OCI-LY7 (cell line): ENCODE data around the gene CMIP. TPM values are rescaled to one million over a fixed set of nuclear protein-coding genes. Genes with fewer than 3 reads are reported as not detected.

ENCODE experiments used
- BruUV-seq: library from RNA; stranded (reverse); fragments of 400-500 nt; replicated peaks from 2 replicates; lab custom pipeline; 2021; lab: Mats Ljungman, UMichigan
- CTCF ChIA-PET: fragments of 300-600 bp; sonication (Branson Sonifier 250); formaldehyde crosslinking; loops from one replicate; lab custom pipeline; 2022; ENCODE audit warnings: antibody characterized with exemption; ENCODE audit not compliant: unreplicated experiment; lab: Charles Lee
- POLR2A ChIA-PET: fragments of 300-600 bp; sonication (Branson Sonifier 250); formaldehyde crosslinking; loops from one replicate; lab custom pipeline; 2022; ENCODE audit warnings: antibody characterized with exemption; lab: Charles Lee
- DNase-seq: peaks from one replicate; pipeline ENCODE4 v3.0.0-alpha.2; 2015; ENCODE audit warnings: low spot score
- H2AFZ ChIP-seq: fragments of 200-600 bp; sonication (generic), shearing (Covaris generic); 2 replicates; pipeline ENCODE4 v1.6.1; 2014; ENCODE audit warnings: mild to moderate bottlenecking, antibody characterized with exemption, low read length, moderate library complexity
- H3K27ac ChIP-seq: fragments of 200-600 bp; sonication (generic); 2 replicates; pipeline ENCODE4 v1.5.1; 2014; ENCODE audit warnings: mixed run types, low read depth, mild to moderate bottlenecking, moderate library complexity, low read length, inconsistent platforms; ENCODE audit not compliant: poor library complexity, severe bottlenecking
- H3K36me3 ChIP-seq: fragments of 200-600 bp; sonication (generic); 2 replicates; pipeline ENCODE4 v1.6.1; 2014; ENCODE audit warnings: mild to moderate bottlenecking, antibody characterized with exemption, low read length, moderate library complexity, mixed read lengths; ENCODE audit not compliant: insufficient read depth
- H3K4me1 ChIP-seq: fragments of 200-600 bp; sonication (generic); 2 replicates; pipeline ENCODE4 v1.5.1; 2014; ENCODE audit warnings: mild to moderate bottlenecking, low read length; ENCODE audit not compliant: insufficient read depth, poor library complexity, severe bottlenecking
- H3K4me2 ChIP-seq: fragments of 200-600 bp; sonication (generic); 2 replicates; pipeline ENCODE4 v1.6.1; 2014; ENCODE audit warnings: mild to moderate bottlenecking, low read length
- H3K4me3 ChIP-seq: fragments of 200-600 bp; sonication (generic); 2 replicates; pipeline ENCODE4 v1.5.1; 2014; ENCODE audit warnings: mild to moderate bottlenecking, low read depth, low read length; ENCODE audit not compliant: poor library complexity, severe bottlenecking
- H3K79me2 ChIP-seq: fragments of 200-600 bp; sonication (generic); 2 replicates; pipeline ENCODE4 v1.6.1; 2016; ENCODE audit warnings: low read depth, mild to moderate bottlenecking, low read length, moderate library complexity, mixed read lengths; ENCODE audit not compliant: insufficient read depth
- H3K9me2 ChIP-seq: fragments of 200-600 bp; sonication (generic); 2 replicates; pipeline ENCODE4 v1.6.1; 2016; ENCODE audit warnings: mild to moderate bottlenecking, low read length, mixed read lengths; ENCODE audit not compliant: insufficient read depth
- H3K9me3 ChIP-seq: fragments of 200-600 bp; sonication (generic); 2 replicates; pipeline ENCODE4 v1.6.1; 2014; ENCODE audit warnings: mild to moderate bottlenecking, mixed run types, low read length, mixed read lengths
- H4K20me1 ChIP-seq: fragments of 200-600 bp; sonication (generic); 2 replicates; pipeline ENCODE4 v1.6.1; 2014; ENCODE audit warnings: mild to moderate bottlenecking, antibody characterized with exemption, low read length, moderate library complexity, mixed read lengths; ENCODE audit not compliant: insufficient read depth
- CTCF ChIP-seq: fragments of 200-600 bp; sonication (generic); conservative IDR thresholded peaks from 2 replicates; pipeline ENCODE4 v1.5.1; 2014; ENCODE audit warnings: mild to moderate bottlenecking, antibody characterized with exemption, low read length, moderate library complexity, mixed read lengths
- EZH2phosphoT487 ChIP-seq: fragments of 200-600 bp; sonication (generic); IDR thresholded peaks from 2 replicates; pipeline ENCODE4 v1.6.1; 2018; ENCODE audit warnings: low read depth, borderline replicate concordance, mild to moderate bottlenecking, mixed run types, antibody characterized with exemption, low read length, moderate library complexity, mixed read lengths
- intact Hi-C: fragments of 100-400 bp; cut with micrococcal nuclease; formaldehyde crosslinking; loops from one replicate; pipeline ENCODE4 v1.10.0; 2022; ENCODE audit not compliant: unreplicated experiment
- total RNA-seq, 2 experiments: library from RNA; depleted of rRNA in 1 of 2; stranded (reverse); fragments of >200 nt in 1 of 2; shearing (Covaris generic) in 1 of 2; gene quantifications; 2 replicates each; pipeline ENCODE4 v1.2.3, GENCODE V29; 2014 to 2022

Gene CMIP
- total RNA-seq, 2 experiments from 2014 or later: 15.4 to 70.3 TPM

- no peak overlapping the region for H3K4me2 ChIP-seq
- no peak overlapping the region for H2AFZ ChIP-seq
- no peaks in the 10 kb centered on the region for H3K9me3 ChIP-seq
- H3K4me3 ChIP-seq: no peak overlapping the region
- peaks cover 15% of the 10 kb centered on the region for H3K4me1 ChIP-seq
- H4K20me1 ChIP-seq: 0 out of 2 replicates have a peak, but pooled peaks cover 8% of the 10 kb centered on the region
- no peak for TF ChIP-seq CTCF
- no peak for TF ChIP-seq EZH2phosphoT487
- ChIA-PET CTCF (no interaction called here), POLR2A (interaction anchor here (0.6 kb wide), 1 partner anchor 18 kb away, joined by 4 read pairs; no protein-coding TSS in a partner anchor)
- intact Hi-C loops: no loop called here
- no peaks in the 10 kb centered on the region for H3K9me2 ChIP-seq
- DNase-seq: no peak
- peaks cover 16% of the 10 kb centered on the region for H3K36me3 ChIP-seq
- H3K27ac ChIP-seq: no peak overlapping the region
- BruUV-seq: no TSS peak
- H3K79me2 ChIP-seq: peaks cover 80% of the 10 kb centered on the region
Measured at GRCh38 chr16:81464279-81464678, 19.7 kb downstream of the CMIP start.

GRCh38 chr16:81465375-81465943 lies 20.9 kb downstream of the CMIP start:
- H3K36me3 ChIP-seq: peaks cover 16% of the 10 kb centered on the region
- H3K4me1 ChIP-seq: peaks cover 26% of the 10 kb centered on the region
- TF ChIP-seq CTCF: no peak
- no peak for TF ChIP-seq EZH2phosphoT487
- BruUV-seq: no TSS peak
- no peak overlapping the region for H3K4me3 ChIP-seq
- H3K4me2 ChIP-seq: no peak overlapping the region
- DNase-seq: no peak
- H3K9me2 ChIP-seq: no peaks in the 10 kb centered on the region
- no peak overlapping the region for H2AFZ ChIP-seq
- ChIA-PET POLR2A (interaction anchor here (0.6 to 1.3 kb wide), 3 partner anchors 10 to 78 kb away, joined by 3 to 4 read pairs (median 3); no protein-coding TSS in a partner anchor), CTCF (no interaction called here)
- intact Hi-C loops: no loop called here
- peaks cover 87% of the 10 kb centered on the region for H3K79me2 ChIP-seq
- H3K9me3 ChIP-seq: no peaks in the 10 kb centered on the region
- 0 out of 2 replicates have a peak, but pooled peaks cover 8% of the 10 kb centered on the region for H4K20me1 ChIP-seq
- H3K27ac ChIP-seq: no peak overlapping the region

- CTCF ChIA-PET: no interaction called here
- H3K9me2 ChIP-seq: no peaks in the 10 kb centered on the region
- H2AFZ ChIP-seq: no peak overlapping the region
- peaks cover 37% of the 10 kb centered on the region for H3K4me1 ChIP-seq
- no peak overlapping the region for H3K4me2 ChIP-seq
- no peak for DNase-seq
- H3K4me3 ChIP-seq: no peak overlapping the region
- TF ChIP-seq EZH2phosphoT487 (no peak), CTCF (no peak)
- peaks cover 87% of the 10 kb centered on the region for H3K79me2 ChIP-seq
- intact Hi-C loops: no loop called here
- POLR2A ChIA-PET: interaction anchor here (0.7 to 1.3 kb wide), 2 partner anchors 16 to 77 kb away, joined by 3 to 4 read pairs; no protein-coding TSS in a partner anchor
- BruUV-seq: no TSS peak
- H3K36me3 ChIP-seq: peaks cover 17% of the 10 kb centered on the region
- H4K20me1 ChIP-seq: 0 out of 2 replicates have a peak, but pooled peaks cover 7% of the 10 kb centered on the region
- H3K27ac ChIP-seq: no peak overlapping the region
- H3K9me3 ChIP-seq: no peaks in the 10 kb centered on the region
Measured at GRCh38 chr16:81466356-81466980, 21.9 kb downstream of the CMIP start.
